ENCODE measurements around the gene BCAS3. TPM values are rescaled to one million over a fixed set of nuclear protein-coding genes. Genes with fewer than 3 reads are reported as not detected.

Gene BCAS3
- total RNA-seq, 1 donor from 2014 or later: 15.2 TPM

- H3K4me3 ChIP-seq (ENCODE audit: low read depth, low read length): no peak overlapping the region
- no peak for TF ChIP-seq CTCF (conservative IDR thresholded peaks at IDR 0.05; ENCODE audit: low read depth, low read length)
- DNase-seq (ENCODE audit: low read depth): no peak
Measured at GRCh38 chr17:61253362-61253761, 575.7 kb downstream of the BCAS3 start.

DNA sequence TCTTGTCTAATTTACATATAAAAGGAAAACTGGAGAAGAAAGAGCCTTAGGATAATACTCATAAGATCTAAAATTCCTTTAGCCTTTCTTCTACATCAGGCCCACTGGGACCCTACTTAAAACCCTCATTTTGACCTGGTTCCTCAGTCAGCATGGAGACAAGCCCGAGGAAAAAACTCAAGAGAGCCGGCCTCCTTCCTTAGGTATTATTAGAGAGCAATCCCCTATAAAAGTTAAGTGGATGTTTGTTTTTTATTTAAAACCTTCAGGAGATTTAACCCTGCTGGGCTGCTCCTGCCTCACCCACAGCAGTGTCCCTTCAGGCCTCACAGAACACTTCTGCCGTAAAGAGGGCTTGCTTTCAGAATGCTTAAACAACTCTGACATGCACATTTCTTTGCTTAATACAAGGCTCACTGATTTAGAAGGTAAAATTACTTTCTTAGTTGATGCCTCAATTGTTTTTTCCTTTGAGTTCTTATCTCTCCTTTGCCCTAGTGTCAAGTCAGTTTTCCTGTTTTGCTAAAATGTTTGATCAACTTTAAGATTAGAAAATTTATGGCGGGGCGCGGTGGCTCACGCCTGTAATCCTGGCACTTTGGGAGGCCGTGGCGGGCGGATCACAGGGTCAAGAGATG lies 576.4 kb downstream of the BCAS3 start:
- TF ChIP-seq CTCF (conservative IDR thresholded peaks at IDR 0.05; ENCODE audit: low read depth, low read length): no peak
- no peak for DNase-seq (ENCODE audit: low read depth)
- H3K4me3 ChIP-seq (ENCODE audit: low read depth, low read length): no peak overlapping the region

DNA sequence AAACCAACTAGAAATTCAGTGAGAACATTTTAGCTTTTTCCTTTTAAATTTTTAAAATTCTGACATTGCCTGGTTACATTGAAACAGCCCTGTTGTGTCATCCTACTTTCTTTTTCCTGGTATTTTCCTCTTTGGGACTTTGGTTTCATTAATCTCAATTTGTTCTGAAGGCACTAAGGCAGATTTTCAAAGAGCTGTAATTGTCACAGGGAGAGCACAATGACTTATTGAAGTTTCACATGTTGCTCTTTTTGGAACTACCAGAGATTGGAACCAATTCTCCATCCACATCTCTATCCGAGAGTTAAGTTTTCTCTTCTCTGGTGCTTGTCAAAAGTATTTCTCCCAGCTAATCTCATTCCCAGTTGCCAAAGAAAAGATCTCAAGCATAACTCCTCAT lies 577.3 kb downstream of the BCAS3 start:
- TF ChIP-seq CTCF (conservative IDR thresholded peaks at IDR 0.05; ENCODE audit: low read depth, low read length): no peak
- no peak for DNase-seq (ENCODE audit: low read depth)
- no peak overlapping the region for H3K4me3 ChIP-seq (ENCODE audit: low read depth, low read length)

GRCh38 chr17:61255647-61256046 lies 578.0 kb downstream of the BCAS3 start:
- no peak for TF ChIP-seq CTCF (conservative IDR thresholded peaks at IDR 0.05; ENCODE audit: low read depth, low read length)
- no peak for DNase-seq (ENCODE audit: low read depth)
- H3K4me3 ChIP-seq (ENCODE audit: low read depth, low read length): no peak overlapping the region

DNA sequence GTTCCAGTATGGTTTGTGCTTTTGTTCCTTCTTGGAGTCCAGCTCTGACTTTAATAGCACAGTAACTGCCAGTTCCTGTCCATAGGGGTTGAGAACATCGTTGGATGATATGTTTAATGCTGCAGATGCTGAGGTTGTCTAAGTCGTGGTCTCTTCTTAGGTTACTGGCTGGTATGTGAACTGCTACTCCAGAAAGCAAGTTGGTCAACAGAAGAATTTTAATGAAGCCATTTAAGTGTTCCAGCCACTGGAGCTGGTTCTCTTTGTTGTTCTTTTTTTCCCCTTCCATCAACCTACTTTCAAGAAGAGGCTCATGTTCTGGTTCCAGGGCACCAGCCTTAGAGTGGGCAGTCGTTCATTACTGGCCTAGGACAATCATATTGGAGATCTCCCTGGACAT lies 581.7 kb downstream of the BCAS3 start:
- no peak overlapping the region for H3K4me3 ChIP-seq (ENCODE audit: low read depth, low read length)
- no peak for TF ChIP-seq CTCF (conservative IDR thresholded peaks at IDR 0.05; ENCODE audit: low read depth, low read length)
- no peak for DNase-seq (ENCODE audit: low read depth)

DNA sequence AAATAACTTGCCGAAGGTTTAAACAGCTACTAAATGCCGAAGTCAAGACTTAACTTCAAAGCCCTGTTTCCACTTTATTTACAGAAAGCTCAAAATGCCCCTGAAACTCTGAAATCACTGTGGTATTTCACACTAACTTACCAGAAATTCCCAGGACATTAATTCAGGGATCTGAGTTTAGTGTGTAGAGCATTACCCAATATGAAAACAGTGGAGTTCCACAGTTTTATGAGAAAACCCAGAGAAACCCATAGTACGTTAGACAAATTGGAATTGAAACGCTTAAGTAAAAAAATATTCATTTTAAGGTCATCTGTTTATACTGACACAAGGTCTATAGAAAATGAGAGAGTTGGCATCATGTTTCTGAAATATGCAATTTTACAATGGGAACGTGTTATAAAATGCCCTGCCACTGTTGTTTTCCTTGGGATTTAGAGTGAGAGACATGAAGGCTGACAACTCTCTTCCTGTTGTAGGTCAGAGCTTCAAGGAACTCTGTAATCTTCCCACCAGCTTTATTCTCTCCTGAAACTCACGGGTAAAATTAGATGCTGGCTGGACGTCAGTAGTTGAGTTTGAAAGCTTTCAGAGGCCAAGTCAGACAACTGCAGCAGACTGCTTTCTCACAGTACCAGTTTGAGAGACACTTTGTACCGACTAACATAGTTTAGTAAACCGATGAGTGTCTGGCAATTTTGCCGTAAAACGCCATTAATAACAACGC lies 582.6 kb downstream of the BCAS3 start:
- no peak for DNase-seq (ENCODE audit: low read depth)
- H3K4me3 ChIP-seq (ENCODE audit: low read depth, low read length): no peak overlapping the region
- no peak for TF ChIP-seq CTCF (conservative IDR thresholded peaks at IDR 0.05; ENCODE audit: low read depth, low read length)
